Panc1 (cell line): ENCODE results near the gene GALNT14. TPM values are rescaled to one million over a fixed set of nuclear protein-coding genes. Genes with fewer than 3 reads are reported as not detected.

ENCODE experiments used
- ATAC-seq: fragments of 200-7000 bp; cut with Tn5 transposase; 2 replicates; pipeline ENCODE4 v1.9.1; 2020; ENCODE audit warnings: mild to moderate bottlenecking, moderate library complexity
- BruUV-seq: library from RNA; stranded (reverse); fragments of 400-500 nt; replicated peaks from 2 replicates; lab custom pipeline; 2021; lab: Mats Ljungman, UMichigan
- CTCF ChIA-PET: fragments of 300-600 bp; sonication (Branson Sonifier 250); formaldehyde crosslinking; loops from one replicate; lab custom pipeline; 2022; ENCODE audit warnings: antibody characterized with exemption; lab: Charles Lee
- POLR2A ChIA-PET: fragments of 300-600 bp; sonication (Branson Sonifier 250); formaldehyde crosslinking; loops from one replicate; lab custom pipeline; 2022; ENCODE audit warnings: antibody characterized with exemption; lab: Charles Lee
- DNase-seq: peaks from one replicate; pipeline ENCODE4 v3.0.0-alpha.2; 2010; ENCODE audit warnings: low read depth, low spot score
- H3K27ac ChIP-seq: 2 replicates; pipeline ENCODE4 v1.5.1; 2011; ENCODE audit warnings: mild to moderate bottlenecking, low read length, inconsistent platforms
- H3K27me3 ChIP-seq: fragments of 200-500 bp; sonication (Bioruptor generic); 2 replicates; pipeline ENCODE4 v1.6.0; 2014; ENCODE audit warnings: low read length, inconsistent platforms; ENCODE audit not compliant: control insufficient read depth, insufficient read depth
- H3K36me3 ChIP-seq: fragments of 200-500 bp; sonication (Bioruptor generic); 2 replicates; pipeline ENCODE4 v1.5.1; 2014; ENCODE audit warnings: inconsistent platforms, mild to moderate bottlenecking, low read length, moderate library complexity; ENCODE audit not compliant: control insufficient read depth, insufficient read depth
- H3K4me1 ChIP-seq: 2 replicates; pipeline ENCODE4 v1.5.1; 2011; ENCODE audit warnings: inconsistent platforms, mild to moderate bottlenecking, low read length, moderate library complexity; ENCODE audit not compliant: control insufficient read depth, insufficient read depth
- H3K4me3 ChIP-seq, 2 experiments: 2 replicates each; pipeline ENCODE4 v1.5.1; 2011 to 2012; ENCODE audit warnings: low read depth in 2 of 2, low read length in 2 of 2, mild to moderate bottlenecking in 2 of 2, inconsistent platforms in 1 of 2, moderate library complexity in 1 of 2
- H3K9me3 ChIP-seq: fragments of 200-500 bp; sonication (Bioruptor generic); 2 replicates; pipeline ENCODE4 v1.5.1; 2014; ENCODE audit warnings: low read depth, mild to moderate bottlenecking, inconsistent platforms, low read length, moderate library complexity; ENCODE audit not compliant: control insufficient read depth, insufficient read depth
- CTCF ChIP-seq: fragments of 450-650 bp; IDR thresholded peaks from 2 replicates; pipeline ENCODE4 v1.5.1; 2017; ENCODE audit warnings: mild to moderate bottlenecking
- POLR2AphosphoS5 ChIP-seq: IDR thresholded peaks from 2 replicates; pipeline ENCODE4 v1.6.1; 2012; ENCODE audit warnings: mild to moderate bottlenecking, low read depth, low read length, moderate library complexity
- REST ChIP-seq, 2 experiments: IDR thresholded peaks; 2 replicates each; pipeline ENCODE4 v1.6.1; 2011 to 2012; ENCODE audit warnings: low read depth in 2 of 2, control low read depth in 1 of 2, low read length in 1 of 2, mild to moderate bottlenecking in 1 of 2, moderate library complexity in 1 of 2; ENCODE audit not compliant: insufficient read depth in 1 of 2
- SIN3A ChIP-seq: IDR thresholded peaks from 2 replicates; pipeline ENCODE4 v1.6.1; 2012; ENCODE audit warnings: low read depth, mild to moderate bottlenecking, low read length, moderate library complexity, borderline replicate concordance; ENCODE audit not compliant: insufficient read depth
- TCF7L2 ChIP-seq: IDR thresholded peaks from 2 replicates; pipeline ENCODE4 v1.6.1; 2011; ENCODE audit warnings: mild to moderate bottlenecking, low read depth, low read length, inconsistent platforms
- in situ Hi-C: cut with HindIII; loops from 2 replicates; pipeline ENCODE4 v1.10.0; 2016; ENCODE audit warnings: low sequenced_read_pairs, low pct_unique_long_range_greater_than_20kb
- intact Hi-C: fragments of 100-400 bp; cut with micrococcal nuclease; formaldehyde crosslinking; loops from one replicate; pipeline ENCODE4 v1.10.0; 2022; ENCODE audit not compliant: unreplicated experiment
- total RNA-seq: library from RNA; stranded (reverse); gene quantifications from one replicate; pipeline ENCODE4 v1.2.1, GENCODE V29; 2021; ENCODE audit not compliant: unreplicated experiment

The GALNT14 gene
- total RNA-seq, 1 experiment from 2014 or later: 0.67 TPM

- H3K4me3 ChIP-seq: no peak overlapping the region
- ChIA-PET POLR2A (no interaction called here), CTCF (no interaction called here)
- DNase-seq (no peak), ATAC-seq (no peak)
- H3K36me3 ChIP-seq: no peaks in the 10 kb centered on the region
- TF ChIP-seq SIN3A (no peak), CTCF (no peak), POLR2AphosphoS5 (no peak)
- no peaks in the 10 kb centered on the region for H3K4me1 ChIP-seq
- intact Hi-C loops (no loop called here), in situ Hi-C loops (no loop called here)
- peaks cover 2% of the 10 kb centered on the region; the same call in 1 of the 2 replicates for H3K27me3 ChIP-seq
- no peaks in the 10 kb centered on the region for H3K9me3 ChIP-seq
- H3K27ac ChIP-seq: no peak overlapping the region
- BruUV-seq: no TSS peak
Observed at GRCh38 chr2:31087491-31087890, 50.7 kb downstream of the GALNT14 start.

- in situ Hi-C loops (no loop called here), intact Hi-C loops (no loop called here)
- H3K27ac ChIP-seq: no peak overlapping the region
- ATAC-seq: no peak
- no peaks in the 10 kb centered on the region for H3K9me3 ChIP-seq
- no peak for DNase-seq
- BruUV-seq: no TSS peak
- TF ChIP-seq TCF7L2: no peak
- no peak for TF ChIP-seq REST (IDR thresholded peaks at IDR 0.05; ENCODE audit: insufficient read depth in 1 of 2, low read depth in 2 of 2, low read length in 1 of 2)
- no peak for TF ChIP-seq CTCF
- no peak for TF ChIP-seq POLR2AphosphoS5
- no peak for TF ChIP-seq SIN3A
- H3K4me1 ChIP-seq: no peaks in the 10 kb centered on the region
- H3K4me3 ChIP-seq: no peak overlapping the region
- H3K27me3 ChIP-seq: peaks cover 2% of the 10 kb centered on the region; the same call in 1 of the 2 replicates
- no peaks in the 10 kb centered on the region for H3K36me3 ChIP-seq
- POLR2A ChIA-PET: no interaction called here
- CTCF ChIA-PET: no interaction called here
Observed at GRCh38 chr2:31086590-31086989, 51.6 kb downstream of the GALNT14 start.
